Measurements from ENCODE around the gene COL21A1. TPM values are rescaled to one million over a fixed set of nuclear protein-coding genes. Genes with fewer than 3 reads are reported as not detected.

The COL21A1 gene
- total RNA-seq, 1 experiment from 2014 or later, result 49.0 TPM

GRCh38 chr6:56214041-56214702, 33.2 kb downstream of the COL21A1 start:
- TF ChIP-seq EZH2 (IDR thresholded peaks at IDR 0.05; ENCODE audit: borderline replicate concordance, low read depth, low read length, poor library complexity, severe bottlenecking), result no peak
- TF ChIP-seq CTCF (conservative IDR thresholded peaks at IDR 0.05; ENCODE audit: low read depth, low read length), result no peak
- DNase-seq (ENCODE audit: low spot score), result no peak
- ChIA-PET POLR2A (ENCODE audit: low non-redundant PET) (interaction anchor here (0.6 kb wide), 1 partner anchor 49 kb away, joined by 3 read pairs; no protein-coding TSS in a partner anchor), CTCF (no interaction called here)
- Histone ChIP-seq H3K4me3 (ENCODE audit: low read depth, low read length, poor library complexity, severe bottlenecking) (no peak overlapping the region), H3K9me3 (ENCODE audit: low read depth, low read length, poor library complexity, severe bottlenecking) (no peaks in the 10 kb centered on the region), H3K36me3 (ENCODE audit: insufficient read depth, low read length, poor library complexity, severe bottlenecking) (no peaks in the 10 kb centered on the region), H3K27me3 (replicated peaks; ENCODE audit: insufficient read depth, low read depth, low read length, poor library complexity) (no peaks in the 10 kb centered on the region), H3K27ac (ENCODE audit: low read depth, low read length, poor library complexity, severe bottlenecking) (no peak overlapping the region), H3K4me1 (ENCODE audit: insufficient read depth, low read length, poor library complexity, severe bottlenecking) (peaks cover 17% of the 10 kb centered on the region)
- BruUV-seq (replicated peaks), result no TSS peak
- intact Hi-C loops (cut with micrococcal nuclease; ENCODE audit: unreplicated experiment), result no loop called here

- Histone ChIP-seq H3K27ac (ENCODE audit: low read depth, low read length, poor library complexity, severe bottlenecking) (no peak overlapping the region), H3K27me3 (replicated peaks; ENCODE audit: insufficient read depth, low read depth, low read length, poor library complexity) (no peaks in the 10 kb centered on the region), H3K4me3 (ENCODE audit: low read depth, low read length, poor library complexity, severe bottlenecking) (no peak overlapping the region), H3K4me1 (ENCODE audit: insufficient read depth, low read length, poor library complexity, severe bottlenecking) (peaks cover 13% of the 10 kb centered on the region), H3K9me3 (ENCODE audit: low read depth, low read length, poor library complexity, severe bottlenecking) (no peaks in the 10 kb centered on the region), H3K36me3 (ENCODE audit: insufficient read depth, low read length, poor library complexity, severe bottlenecking) (no peaks in the 10 kb centered on the region)
- CTCF ChIA-PET, result no interaction called here
- POLR2A ChIA-PET (ENCODE audit: low non-redundant PET), result no interaction called here
- TF ChIP-seq EZH2 (IDR thresholded peaks at IDR 0.05; ENCODE audit: borderline replicate concordance, low read depth, low read length, poor library complexity, severe bottlenecking) (no peak), CTCF (conservative IDR thresholded peaks at IDR 0.05; ENCODE audit: low read depth, low read length) (no peak)
- intact Hi-C loops (cut with micrococcal nuclease; ENCODE audit: unreplicated experiment), result no loop called here
- no peak for DNase-seq (ENCODE audit: low spot score)
- no TSS peak for BruUV-seq (replicated peaks)
Measured at GRCh38 chr6:56211724-56212123, 35.7 kb downstream of the COL21A1 start.

GRCh38 chr6:56204134-56204533, 43.2 kb downstream of the COL21A1 start:
- CTCF ChIA-PET, result interaction anchor here (0.7 kb wide), 1 partner anchor 41 kb away, joined by 3 read pairs; no protein-coding TSS in a partner anchor

More at GRCh38 chr6:56204134-56204533, 43.2 kb downstream of the COL21A1 start:
- POLR2A ChIA-PET (ENCODE audit: low non-redundant PET), result no interaction called here
- BruUV-seq (replicated peaks), result no TSS peak
- no peak for DNase-seq (ENCODE audit: low spot score)
- no peak overlapping the region for H3K27ac ChIP-seq (ENCODE audit: low read depth, low read length, poor library complexity, severe bottlenecking)
- TF ChIP-seq CTCF (conservative IDR thresholded peaks at IDR 0.05; ENCODE audit: low read depth, low read length), result no peak
- no peak for TF ChIP-seq EZH2 (IDR thresholded peaks at IDR 0.05; ENCODE audit: borderline replicate concordance, low read depth, low read length, poor library complexity, severe bottlenecking)
- H3K9me3 ChIP-seq (ENCODE audit: low read depth, low read length, poor library complexity, severe bottlenecking), result no peaks in the 10 kb centered on the region
- H3K36me3 ChIP-seq (ENCODE audit: insufficient read depth, low read length, poor library complexity, severe bottlenecking), result no peaks in the 10 kb centered on the region
- peaks cover 14% of the 10 kb centered on the region for H3K4me1 ChIP-seq (ENCODE audit: insufficient read depth, low read length, poor library complexity, severe bottlenecking)
- no peaks in the 10 kb centered on the region for H3K27me3 ChIP-seq (replicated peaks; ENCODE audit: insufficient read depth, low read depth, low read length, poor library complexity)
- no peak overlapping the region for H3K4me3 ChIP-seq (ENCODE audit: low read depth, low read length, poor library complexity, severe bottlenecking)
- intact Hi-C loops (cut with micrococcal nuclease; ENCODE audit: unreplicated experiment), result no loop called here

All from A673 (cell line).